HG03558 (cell line): Measurements from ENCODE around the gene KCNJ10.
"Not testable (repeated sequence)": the region's sequence is repeated elsewhere in the genome, so short reads cannot be mapped to it uniquely, and the experiment has no call there.

ENCODE experiments used
- ATAC-seq: cut with Tn5 transposase; IDR thresholded peaks from one replicate; pipeline ENCODE4 v1.9.1; 2021; ENCODE audit warnings: moderate number of reproducible peaks; ENCODE audit not compliant: unreplicated experiment; ENCODE audit errors: extremely low read depth

KCNJ10 gene

DNA sequence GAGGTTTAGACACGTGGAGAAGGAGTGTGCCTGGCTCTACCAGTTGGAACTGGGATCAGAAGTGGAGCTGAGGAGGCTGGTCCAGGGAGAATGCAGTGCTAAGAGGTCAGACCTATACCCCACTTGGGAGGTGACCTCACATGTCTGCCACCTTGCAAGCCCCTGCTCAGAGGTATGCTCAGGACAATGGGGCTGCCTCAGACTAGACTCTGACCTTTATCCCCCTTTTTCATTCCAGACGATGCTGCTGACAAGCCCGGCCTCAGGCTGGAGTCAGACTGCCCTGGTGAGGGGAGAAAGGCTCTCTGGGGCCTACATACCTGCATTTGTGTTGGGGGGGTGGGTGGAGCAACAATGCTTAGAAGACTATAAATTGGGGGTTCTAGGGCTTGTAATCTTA, 5.2 kb downstream of the KCNJ10 start:
- ATAC-seq = no peak

DNA sequence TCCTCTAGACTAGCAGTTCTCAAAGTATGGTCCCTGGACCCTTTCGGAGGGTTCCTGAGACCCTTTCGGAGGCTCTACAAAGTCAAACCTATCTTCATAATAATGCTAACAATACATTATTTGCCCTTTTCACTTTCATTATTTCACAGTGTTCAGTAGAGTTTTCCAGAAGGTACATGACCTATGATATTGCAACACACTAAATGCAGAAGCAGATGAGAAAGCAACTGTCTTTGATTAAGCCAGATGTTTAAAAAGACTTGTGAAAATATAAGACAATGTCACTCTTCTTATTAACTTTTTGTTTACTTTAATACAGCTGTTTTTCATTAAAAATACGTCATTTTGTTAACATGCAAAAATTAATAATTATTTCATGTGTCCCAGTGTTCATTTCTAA, 5.8 kb downstream of the KCNJ10 start:
- no peak for ATAC-seq

DNA sequence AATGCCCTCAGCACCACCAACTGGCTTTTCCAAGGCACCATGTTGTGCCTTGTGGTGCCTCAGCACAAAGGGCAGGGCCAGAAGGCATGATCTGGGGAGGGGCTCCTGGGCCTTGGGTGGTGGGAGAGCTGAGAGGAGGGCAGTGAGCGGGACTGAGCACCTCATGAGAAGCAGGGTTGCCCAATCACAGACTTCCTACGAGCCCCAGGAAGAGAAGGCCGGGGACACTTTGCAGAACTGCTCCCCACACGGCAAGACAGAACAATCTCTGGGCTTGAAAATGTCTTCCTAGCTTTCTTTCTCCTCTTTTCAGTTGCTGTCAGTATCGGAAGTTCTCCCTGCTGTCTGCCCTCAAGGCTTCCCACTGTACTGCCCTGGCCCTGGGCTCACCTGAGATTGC, 6.8 kb downstream of the KCNJ10 start:
- ATAC-seq = no peak

DNA sequence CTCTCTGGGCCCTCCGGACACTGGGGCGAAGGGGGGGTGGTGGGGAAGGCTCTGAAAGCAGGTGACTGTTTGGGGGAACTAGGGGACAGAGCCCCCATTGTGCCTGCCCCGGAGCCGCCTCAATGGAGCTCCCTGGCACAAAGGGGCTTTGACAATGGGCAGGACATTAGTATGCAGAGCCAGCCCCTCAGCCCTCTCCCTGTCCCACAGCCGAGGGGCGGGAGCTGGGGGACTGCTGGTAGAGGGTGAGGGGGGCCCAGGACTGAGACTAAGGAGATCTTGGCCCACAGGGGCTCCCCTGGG, 7.8 kb downstream of the KCNJ10 start:
- no peak for ATAC-seq

DNA sequence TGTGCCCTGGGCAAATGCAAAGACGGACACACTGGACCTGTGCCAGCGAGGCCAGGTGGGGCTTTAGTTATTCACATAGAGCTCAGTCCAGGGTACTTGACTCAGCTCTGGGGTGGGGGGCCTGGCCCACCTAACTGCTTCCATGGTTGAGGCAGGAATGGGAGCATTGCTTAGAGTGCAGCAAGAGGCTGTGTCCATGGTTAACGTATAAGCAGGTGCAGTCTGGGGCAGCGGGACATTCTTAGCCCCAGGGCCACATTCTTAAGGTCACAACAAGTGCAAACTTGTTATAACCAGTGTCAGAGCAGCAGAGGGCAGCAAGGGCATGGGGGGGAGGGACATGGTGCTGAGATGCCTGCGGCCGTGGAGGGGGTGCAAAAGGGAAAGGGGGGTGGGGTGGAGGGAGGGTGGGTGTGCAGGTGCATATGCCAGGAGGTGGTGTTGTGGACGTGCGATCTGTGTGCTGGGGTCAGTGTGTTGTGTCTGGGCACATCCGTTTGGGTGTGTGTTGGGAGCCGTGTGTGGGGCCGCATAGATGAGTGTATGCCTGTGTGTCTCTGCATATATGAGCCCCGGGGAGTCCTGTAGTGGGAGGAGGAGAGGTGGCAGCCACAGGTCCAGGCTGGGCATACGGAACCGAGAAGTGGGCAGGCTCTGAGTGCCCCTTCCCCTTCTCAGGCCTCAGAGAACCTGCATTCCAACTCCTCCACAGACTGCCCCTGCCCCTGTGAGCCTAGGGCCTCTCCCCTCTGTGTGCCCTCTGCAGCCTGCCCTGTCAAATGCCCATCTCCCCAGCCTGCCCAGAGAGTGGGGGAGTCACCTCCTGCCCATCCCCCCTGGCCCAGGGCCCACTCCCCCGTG, 8.4 kb downstream of the KCNJ10 start:
- ATAC-seq = no peak

DNA sequence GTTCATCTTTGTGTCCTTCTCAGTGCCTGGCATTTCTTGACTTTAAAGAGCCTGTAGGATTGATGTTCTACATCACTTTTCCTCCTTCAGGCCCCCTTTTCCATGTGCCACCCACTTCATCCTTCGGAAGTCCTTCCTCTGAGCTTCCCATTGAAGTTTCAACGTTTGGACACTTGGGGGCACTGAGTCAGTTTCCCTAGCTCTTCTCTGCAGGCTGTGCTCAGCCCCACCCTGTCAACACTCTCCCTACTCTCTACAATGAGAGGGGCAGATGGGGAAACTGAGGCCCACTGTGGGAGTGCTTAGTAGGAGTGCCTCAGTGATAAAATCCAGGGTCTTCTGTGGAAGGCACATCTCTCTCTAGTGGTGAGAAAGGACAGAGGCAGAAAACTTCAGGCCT, 11.9 kb downstream of the KCNJ10 start:
- no peak for ATAC-seq

DNA sequence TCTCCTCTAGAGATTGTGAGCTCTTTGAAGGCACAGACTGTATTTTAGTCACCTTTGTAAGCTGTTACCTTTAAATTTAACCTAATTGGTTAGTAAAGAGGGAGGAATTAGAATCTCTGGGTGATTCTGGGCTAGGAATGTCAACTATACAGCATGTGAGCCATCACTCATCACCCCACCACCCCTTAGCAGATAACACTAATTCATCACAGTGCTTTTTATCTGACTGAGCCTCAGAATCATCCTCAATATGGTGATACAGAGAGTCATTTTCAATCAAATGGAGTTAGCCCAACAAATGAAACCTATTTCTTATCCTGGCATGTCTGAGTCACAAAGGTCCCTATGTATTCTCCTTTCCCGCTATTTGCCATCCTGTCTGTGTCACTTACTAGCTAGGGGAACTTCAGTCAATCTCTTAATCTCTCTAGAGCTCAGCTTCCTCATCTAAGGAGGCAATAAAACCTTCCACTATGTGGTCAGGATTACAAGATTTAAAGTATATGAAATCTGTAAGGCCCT, 13.3 kb downstream of the KCNJ10 start:
- ATAC-seq = no peak

DNA sequence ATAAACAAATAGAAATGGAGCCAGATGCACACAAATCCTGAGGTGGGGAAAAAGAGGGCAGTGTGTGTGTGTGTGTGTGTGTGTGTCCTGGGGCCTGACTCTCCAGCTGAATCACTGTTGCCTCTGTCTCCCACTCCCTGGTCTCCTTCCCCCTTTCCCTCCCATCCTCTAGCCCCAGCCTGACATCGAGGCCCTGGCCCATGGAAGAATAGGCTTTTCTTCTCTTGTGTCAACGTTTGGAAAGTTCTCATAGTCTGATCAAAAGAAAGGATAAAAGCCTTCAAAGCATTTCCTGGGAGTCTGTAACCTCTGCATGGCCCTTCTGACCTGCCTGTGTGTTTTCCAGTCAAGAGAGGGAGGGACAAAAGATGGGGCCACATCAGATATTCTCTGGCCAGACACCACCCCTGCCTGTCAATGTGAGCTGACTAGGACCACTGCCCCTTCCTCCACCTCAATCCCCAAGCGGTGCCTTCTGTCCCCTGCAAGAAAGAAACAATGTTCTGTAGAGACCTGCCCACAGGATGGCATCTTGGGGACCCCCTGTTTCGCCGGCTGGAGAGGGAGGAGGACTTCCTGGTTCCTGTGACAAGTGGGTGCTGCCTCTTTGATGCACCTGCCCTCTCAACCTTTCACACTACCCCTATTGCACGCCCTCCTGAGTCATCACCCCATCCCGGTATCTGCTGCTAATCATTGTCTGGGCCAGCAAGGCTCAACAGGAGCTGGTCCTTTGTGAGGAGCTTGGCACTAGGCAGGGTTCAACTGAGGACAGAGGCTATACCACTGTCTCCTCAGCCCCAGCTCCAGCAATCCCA, 16.2 kb downstream of the KCNJ10 start:
- ATAC-seq = no peak

DNA sequence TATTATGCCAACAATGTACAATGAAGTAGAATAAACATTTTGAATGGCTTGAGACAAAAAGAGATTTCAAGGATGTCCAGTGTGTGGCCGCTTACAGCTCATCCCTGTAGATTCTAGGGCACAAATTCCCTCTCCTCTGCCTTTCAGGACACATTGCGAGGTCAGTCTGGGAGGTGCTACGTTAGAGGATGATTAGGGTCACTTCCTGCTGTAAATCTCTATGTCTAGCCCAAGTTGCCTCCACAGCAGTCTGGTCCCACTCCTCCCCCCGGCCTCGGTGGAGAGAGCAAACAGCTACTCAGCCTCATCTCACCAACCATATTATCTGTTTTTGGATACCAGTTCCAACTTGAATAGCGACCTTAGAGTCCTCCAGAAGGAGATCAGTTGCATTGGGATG, 17.0 kb downstream of the KCNJ10 start:
- ATAC-seq = no peak

DNA sequence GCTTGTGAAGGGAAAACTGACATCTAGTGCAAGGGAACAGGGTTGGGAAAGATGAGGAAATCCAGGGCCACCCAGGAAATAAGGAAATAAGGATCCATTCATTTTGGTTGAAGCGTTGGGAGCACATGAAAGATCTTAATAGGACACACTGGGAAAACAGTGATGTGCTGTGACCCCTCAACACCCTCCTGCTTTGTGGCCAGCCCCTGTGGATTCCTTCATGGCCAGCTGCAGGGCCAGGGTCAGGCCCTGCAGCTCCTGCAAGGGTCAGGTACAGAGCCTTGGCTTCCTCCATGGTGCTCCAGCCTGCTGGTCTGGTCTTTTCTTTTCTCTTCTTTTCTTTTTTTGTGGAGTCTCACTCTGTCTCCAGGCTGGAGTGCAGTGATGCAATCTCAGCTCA, 19.3 kb downstream of the KCNJ10 start:
- ATAC-seq = no peak

DNA sequence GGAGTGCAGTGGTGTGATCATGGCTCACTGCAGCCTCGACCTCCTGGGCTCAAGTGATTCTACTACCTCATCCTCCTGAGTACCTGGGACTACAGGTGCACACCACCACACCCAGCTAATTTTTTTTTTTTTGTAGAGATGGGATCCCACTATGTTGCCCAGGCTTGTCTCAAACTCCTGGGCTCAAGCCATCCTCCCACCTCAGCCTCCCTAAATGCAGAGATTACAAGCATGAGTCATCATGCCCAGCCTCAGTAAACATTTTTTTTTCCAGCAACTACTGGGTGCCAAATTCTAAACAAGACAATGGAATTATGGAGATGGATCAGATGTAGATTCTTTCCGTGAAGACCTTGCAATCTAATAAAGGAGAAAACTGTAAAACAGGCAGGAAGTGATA, 19.8 kb downstream of the KCNJ10 start:
- not testable (repeated sequence) for ATAC-seq

DNA sequence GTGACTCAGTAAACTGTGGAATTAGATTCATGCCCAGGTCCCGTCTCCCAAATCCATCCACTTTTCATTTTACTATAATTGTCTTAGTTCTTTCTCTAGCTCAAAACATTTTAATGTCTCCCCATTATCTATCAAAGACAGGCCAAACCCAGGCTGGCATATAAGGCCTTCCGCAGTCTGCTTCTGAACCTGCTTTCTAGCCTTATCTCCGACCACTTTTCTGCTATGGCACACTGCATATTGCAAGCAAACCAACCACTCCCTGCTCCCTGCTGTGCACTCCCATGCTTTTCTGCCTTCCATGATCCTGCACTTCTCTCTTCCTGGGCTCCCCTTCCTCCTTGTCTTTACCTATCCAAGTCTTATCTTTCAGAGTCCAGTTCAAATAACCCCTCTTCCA, 20.9 kb downstream of the KCNJ10 start:
- ATAC-seq = no peak

DNA sequence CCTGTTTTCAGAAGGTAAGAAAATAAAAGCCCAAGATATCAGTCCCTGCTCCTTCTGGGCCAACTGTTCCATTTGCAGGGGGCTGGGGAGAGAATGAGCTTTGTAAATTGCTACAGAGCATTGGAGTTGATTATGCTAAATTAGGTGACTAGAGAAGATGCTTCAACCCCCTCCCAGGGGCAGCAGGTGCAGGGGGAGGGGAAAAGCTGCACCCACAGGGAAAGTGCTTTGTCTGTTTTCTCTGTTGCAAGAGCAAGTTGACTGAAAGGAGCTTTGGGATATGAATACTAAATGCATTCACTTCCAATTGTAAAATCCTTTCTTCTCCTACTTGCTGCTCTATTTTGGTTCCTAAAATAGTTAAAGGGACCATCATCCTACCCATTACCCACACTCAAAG, 21.6 kb downstream of the KCNJ10 start:
- no peak for ATAC-seq

DNA sequence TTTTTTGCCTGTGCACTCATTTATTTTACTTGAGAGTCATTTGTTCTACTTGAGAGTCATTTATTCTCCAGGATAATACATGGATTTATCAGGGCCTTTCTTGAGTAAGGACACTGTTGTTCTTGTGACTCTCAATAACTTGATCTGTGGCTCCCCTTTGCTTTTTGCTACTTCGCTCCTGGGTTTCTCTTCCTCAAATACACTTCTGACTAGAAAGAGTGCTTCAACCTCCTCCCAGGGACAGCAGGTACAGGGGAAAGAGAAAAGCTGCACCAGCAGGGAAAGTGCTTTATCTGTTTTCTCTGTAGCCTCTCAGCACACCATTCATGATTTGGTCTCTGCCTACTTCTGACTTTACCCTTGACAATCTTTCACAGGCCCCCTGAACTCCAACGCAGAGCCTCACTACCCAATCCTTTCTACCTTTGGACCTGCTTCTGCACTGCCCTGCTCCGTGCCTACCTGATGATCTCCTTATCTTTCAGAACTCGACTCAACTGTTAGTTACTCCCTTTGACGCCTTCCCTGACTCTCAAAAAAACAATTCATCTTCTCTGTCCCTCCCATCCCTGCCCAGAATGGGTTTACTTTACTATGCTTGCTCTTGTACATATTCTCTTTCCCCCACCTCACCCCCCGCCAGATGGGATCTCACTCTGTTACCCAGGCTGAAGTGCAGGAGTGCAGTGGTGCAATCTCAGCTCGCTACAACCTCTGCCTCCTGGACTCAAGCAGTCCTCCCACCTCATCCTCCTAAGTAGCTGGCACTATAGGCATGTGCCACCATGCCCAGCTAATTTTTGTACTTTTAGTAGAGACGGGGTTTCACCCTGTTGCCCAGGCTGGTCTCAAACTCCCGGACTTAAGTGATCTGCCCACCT, 22.6 kb downstream of the KCNJ10 start:
- ATAC-seq = no peak

DNA sequence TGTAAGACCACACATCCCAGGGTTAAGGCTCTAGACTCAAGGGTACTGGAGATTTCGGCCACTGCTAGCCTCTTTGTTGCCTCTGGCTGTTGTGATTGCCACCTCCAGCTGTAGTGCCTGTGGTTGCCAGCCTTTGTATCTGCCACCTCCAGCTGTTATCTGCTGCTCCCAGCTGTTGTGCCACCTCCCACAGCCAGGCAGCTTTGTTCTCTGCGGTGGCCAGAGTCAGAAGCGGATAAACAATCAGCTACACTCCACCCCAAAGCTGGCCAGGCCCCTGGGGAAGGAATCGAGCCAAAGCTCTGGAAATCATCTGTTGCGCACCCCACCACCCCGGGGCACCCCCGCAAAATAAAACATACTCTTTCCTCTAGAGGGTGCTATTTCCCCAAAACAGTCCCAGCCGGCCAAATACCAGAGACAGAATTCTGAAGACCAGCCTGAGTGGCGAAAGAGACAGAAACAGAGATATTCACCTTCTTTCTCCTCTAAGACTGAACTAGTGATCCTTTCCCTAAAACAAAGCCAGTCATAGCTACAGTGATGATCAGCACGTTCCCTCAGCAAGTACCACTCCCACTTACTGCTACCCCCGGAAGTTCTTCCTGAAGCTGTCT, 23.4 kb downstream of the KCNJ10 start:
- ATAC-seq = no peak

DNA sequence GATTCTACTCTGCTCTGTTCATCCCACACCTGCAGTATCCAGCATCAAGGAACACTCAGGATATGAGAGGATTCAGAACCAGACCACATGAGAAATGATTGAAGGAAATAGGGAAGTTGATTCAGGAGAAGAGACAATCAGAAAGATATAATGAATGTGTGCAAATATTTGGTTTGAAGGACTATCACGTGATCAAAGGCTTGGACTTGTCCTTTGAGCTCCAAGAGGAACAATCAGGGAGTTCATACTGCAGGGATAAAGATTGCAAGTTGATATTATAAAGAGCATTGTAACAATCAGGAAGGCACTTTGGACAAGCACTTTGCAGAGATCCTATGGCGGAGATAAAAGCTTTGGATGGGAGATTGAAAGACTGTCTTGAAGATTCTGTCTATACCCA, 24.3 kb downstream of the KCNJ10 start:
- ATAC-seq = no peak

DNA sequence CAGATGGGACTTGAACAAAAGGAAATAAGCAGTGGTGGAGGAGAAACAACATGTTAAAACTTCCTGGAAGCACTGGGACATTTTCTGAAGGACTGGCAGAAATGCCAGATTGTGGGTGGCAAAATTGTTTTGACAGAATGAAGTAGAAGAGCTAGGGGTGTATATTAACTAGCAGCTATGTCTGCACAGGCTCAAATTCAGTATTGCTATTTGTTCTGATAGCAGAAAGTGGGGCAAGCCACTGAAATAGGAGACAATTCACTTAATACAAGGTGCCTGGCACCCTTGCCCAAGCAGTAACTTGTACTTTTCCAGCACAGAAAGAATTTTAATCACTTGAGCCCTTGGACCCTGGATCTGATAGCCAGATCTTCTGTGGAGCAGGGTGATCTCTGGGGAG, 26.4 kb downstream of the KCNJ10 start:
- no peak for ATAC-seq

DNA sequence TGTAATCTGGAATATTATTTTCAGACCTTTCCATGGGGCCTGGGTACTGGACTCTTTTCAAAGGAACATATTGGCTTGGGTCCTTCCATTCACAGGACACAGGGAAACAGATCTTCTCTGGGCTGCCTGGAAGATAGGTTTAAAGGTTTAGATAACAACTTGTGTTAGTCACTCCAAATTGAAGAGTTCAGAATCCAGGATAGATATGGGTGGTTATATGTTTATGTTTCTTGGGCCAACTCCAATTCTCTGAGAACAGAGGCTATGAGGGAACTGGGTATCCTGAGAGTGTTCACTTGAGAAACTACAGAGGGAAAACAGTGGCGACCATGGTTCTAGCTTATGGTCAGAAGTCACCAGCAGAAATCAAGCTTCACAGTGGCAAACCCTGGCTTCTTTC, 29.5 kb downstream of the KCNJ10 start:
- ATAC-seq = no peak

DNA sequence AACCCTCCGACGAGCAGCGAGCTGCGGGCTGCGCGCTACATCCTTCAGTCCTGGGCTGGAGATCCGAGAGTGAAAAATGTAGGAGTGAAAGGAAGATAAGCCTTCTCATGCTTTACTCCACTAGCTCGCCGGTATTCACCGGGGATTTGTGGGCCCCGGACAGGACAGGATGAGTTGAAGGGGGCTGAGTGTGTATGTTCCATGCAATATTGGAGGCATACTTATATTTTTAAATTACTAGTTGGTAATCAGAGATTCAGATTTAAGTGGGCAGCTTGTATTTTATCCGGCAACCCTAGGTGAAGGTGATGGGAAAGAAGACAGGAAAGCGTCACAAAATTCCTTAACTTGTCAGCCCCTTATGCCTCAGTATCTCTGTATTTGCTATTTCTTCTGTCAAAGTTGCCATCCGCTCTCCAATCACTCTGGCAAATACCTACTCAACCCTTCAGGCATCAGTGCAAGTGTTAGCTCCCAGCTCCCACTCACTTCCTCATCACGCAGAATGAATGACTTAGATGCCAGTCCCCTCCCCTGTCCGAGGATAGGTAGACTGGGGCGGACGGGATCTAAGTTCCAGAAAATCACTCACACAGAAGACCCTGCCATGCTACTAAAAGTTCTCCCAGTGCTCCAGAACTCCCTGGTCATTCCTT, 37.7 kb downstream of the KCNJ10 start:
- no peak for ATAC-seq
